A549 (cell line): Measurements from ENCODE around the gene SLC24A3.

Experiments used
- CTCF ChIP-seq: fragments of >200 bp; sonication (Bioruptor Twin); formaldehyde crosslinking; IDR thresholded peaks from 3 replicates; pipeline ENCODE4 v1.5.1; 2016
- ESRRA ChIP-seq: fragments of 150-350 bp; IDR thresholded peaks from 2 replicates; pipeline ENCODE4 v1.6.1; 2014; ENCODE audit warnings: mild to moderate bottlenecking, low read length, borderline replicate concordance
- HOXA7 ChIP-seq: fragments of 250-450 bp; sonication (Bioruptor Pico); IDR thresholded peaks from 2 replicates; pipeline ENCODE4 v1.5.0; 2020; ENCODE audit warnings: mild to moderate bottlenecking, moderate library complexity
- KDM1A ChIP-seq: fragments of 200-600 bp; sonication (generic); IDR thresholded peaks from 2 replicates; pipeline ENCODE4 v1.6.1; 2016; ENCODE audit warnings: low read depth, mild to moderate bottlenecking
- POLR2A ChIP-seq: IDR thresholded peaks from 2 replicates; pipeline ENCODE4 v1.6.1; 2012; ENCODE audit warnings: mild to moderate bottlenecking, low read length
- SMC3 ChIP-seq: fragments of >200 bp; sonication (Bioruptor Twin); formaldehyde crosslinking; IDR thresholded peaks from 3 replicates; pipeline ENCODE4 v1.6.1; 2018; ENCODE audit warnings: inconsistent platforms
- ZC3H11A ChIP-seq: fragments of 450-650 bp; IDR thresholded peaks from 2 replicates; pipeline ENCODE4 v1.6.1; 2014; ENCODE audit warnings: antibody characterized with exemption, mild to moderate bottlenecking

DNA sequence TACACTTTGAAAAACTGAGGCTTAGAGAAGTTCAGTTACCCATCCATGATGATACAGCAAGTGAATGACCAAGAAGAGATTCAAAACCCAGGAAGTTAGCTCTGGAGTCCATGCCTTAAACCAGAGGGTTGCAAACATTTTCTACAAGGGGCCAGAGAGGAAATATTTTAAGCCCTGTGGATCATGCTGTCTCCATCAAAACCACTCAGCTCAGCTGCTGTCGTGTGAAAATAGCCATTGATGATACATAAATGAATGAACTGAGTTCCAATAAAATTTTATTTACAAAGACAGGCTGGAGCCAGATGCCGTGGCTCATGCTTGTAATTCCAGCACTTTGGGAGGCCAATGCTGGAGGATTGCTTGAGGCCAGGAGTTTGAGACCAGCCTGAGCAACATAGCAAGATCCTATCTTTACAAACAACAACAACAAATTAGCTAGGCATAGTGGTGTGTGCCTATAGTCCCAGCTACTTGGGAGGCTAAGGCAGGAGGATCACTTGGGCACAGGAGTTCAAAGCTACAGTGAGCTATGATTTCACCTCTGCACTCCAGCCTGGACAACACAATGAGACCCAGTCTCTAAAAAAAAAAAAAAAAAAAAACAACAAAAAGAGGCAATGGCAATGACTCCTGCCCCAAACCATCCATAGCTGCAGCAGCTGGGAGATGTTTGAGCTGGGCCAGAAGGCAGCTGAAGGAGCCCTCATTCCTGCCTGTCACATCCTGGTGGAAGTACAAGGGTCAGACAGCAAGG, 501.6 kb downstream of the SLC24A3 start:
- no peak for TF ChIP-seq SMC3
- TF ChIP-seq POLR2A, result no peak
- no peak for TF ChIP-seq CTCF
- no peak for TF ChIP-seq KDM1A
- TF ChIP-seq ESRRA, result no peak
- TF ChIP-seq ZC3H11A, result no peak
- TF ChIP-seq HOXA7 (CRISPR knock-in tag), result no peak
